Ectodermal cell (in vitro differentiated cells): ENCODE measurements around the gene ID3.
"Not testable (repeated sequence)": the region's sequence is repeated elsewhere in the genome, so short reads cannot be mapped to it uniquely, and the experiment has no call there.

Experiments used
- H3K27ac ChIP-seq: 2 replicates; pipeline ENCODE4 v1.7.0; 2013; ENCODE audit warnings: mild to moderate bottlenecking, low read depth, low read length; ENCODE audit not compliant: insufficient read depth, poor library complexity, severe bottlenecking
- H3K27me3 ChIP-seq: 2 replicates; pipeline ENCODE4 v1.7.0; 2013; ENCODE audit warnings: mild to moderate bottlenecking, low read length; ENCODE audit not compliant: insufficient read depth, control insufficient read depth, poor library complexity, severe bottlenecking
- H3K36me3 ChIP-seq: one replicate; pipeline ENCODE4 v1.7.0; 2013; ENCODE audit warnings: low read length; ENCODE audit not compliant: control insufficient read depth, insufficient read depth
- H3K4me1 ChIP-seq: one replicate; pipeline ENCODE4 v1.7.0; 2013; ENCODE audit warnings: low read length; ENCODE audit not compliant: control insufficient read depth, insufficient read depth
- H3K4me3 ChIP-seq: 2 replicates; pipeline ENCODE4 v1.7.0; 2013; ENCODE audit warnings: low read depth, low read length, control low read depth; ENCODE audit not compliant: insufficient read depth
- H3K9me3 ChIP-seq: 2 replicates; pipeline ENCODE4 v1.7.0; 2013; ENCODE audit warnings: mild to moderate bottlenecking, low read length, moderate library complexity; ENCODE audit not compliant: control insufficient read depth
- WGBS, 2 experiments: methylation state at CpG; one replicate each; pipeline ENCODE4 v1.1.7; 2013; ENCODE audit warnings: missing lambda C conversion rate in 2 of 2; 5-methylcytosine and 5-hydroxymethylcytosine counted together

Gene ID3

GRCh38 chr1:23551849-23552248, 7.5 kb downstream of the ID3 start:
- WGBS, 2 experiments = 77 to 80% methylated on average over 4 of the region's 4 CpGs
- Histone ChIP-seq H3K4me1 (peaks cover 36% of the 10 kb centered on the region), H3K9me3 (no peaks in the 10 kb centered on the region)

DNA sequence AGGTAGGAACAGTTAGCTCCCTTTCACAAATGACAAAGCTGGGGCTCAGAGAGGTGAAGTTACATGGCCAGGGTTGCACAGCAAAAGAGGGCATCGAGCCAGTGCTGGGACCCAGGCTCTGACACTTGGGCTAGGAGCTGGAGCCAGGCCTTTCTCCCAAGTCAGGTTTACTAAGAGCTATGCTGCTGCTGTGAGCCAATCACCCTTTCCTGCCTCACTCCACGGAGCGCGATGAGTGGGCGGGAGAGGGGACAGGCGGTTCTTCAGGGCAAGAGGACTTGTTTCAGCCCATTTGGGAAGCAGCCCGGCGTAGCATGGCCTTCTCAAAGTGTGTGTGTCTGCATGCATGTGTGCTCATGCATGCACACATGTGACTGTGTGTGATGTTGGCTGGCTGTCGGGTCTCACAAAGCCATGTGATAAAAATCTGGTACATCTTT, 10.6 kb downstream of the ID3 start:
- Histone ChIP-seq H3K27me3 (peaks cover 8% of the 10 kb centered on the region), H3K36me3 (no peaks in the 10 kb centered on the region), H3K4me1 (peaks cover 22% of the 10 kb centered on the region), H3K9me3 (no peaks in the 10 kb centered on the region), H3K27ac (no peak overlapping the region), H3K4me3 (no peak overlapping the region)
- WGBS, 2 experiments = 85% methylated on average over 9 of the region's 9 CpGs

More at GRCh38 chr1:23551849-23552248, 7.5 kb downstream of the ID3 start:
- Histone ChIP-seq H3K36me3 (no peaks in the 10 kb centered on the region), H3K27me3 (peaks cover 14% of the 10 kb centered on the region), H3K4me3 (no peak overlapping the region), H3K27ac (no peak overlapping the region)

DNA sequence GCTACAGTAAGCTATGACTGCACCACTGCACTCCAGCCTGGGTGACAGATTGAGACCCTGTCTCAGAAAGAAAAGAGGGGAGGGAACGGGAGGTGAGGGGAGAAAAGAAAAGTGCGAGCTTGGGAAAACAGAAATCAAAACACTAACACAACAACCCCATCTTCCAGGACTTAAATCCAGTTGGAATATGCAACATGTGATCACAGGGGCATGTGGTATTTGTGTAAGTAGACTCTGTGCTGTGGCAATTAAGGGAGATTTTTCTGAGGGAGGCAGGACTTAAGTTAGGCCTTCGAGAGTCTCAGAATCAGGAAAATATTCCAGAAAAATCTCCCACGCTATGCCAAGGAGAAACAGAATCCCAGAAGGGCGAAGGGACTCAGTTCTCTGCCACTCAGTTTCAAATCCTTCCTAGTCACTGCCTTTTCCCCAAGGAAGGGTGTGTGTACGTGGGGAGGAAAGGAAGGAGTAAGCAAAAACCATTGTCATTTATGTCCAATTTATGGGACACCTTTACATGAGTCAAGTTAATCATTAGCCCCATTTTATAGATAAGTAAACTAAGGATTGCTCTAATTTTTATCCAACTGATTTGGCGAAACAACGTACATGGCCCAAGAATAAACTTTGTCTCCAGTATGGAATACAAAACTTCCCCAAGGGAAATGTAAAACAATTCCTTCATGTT, 12.3 kb downstream of the ID3 start:
- Histone ChIP-seq H3K4me1 (peaks cover 18% of the 10 kb centered on the region), H3K27ac (no peak overlapping the region), H3K36me3 (no peaks in the 10 kb centered on the region), H3K9me3 (no peaks in the 10 kb centered on the region), H3K4me3 (no peak overlapping the region), H3K27me3 (no peaks in the 10 kb centered on the region)
- 92 to 97% methylated on average over 5 to 6 of the region's 8 CpGs for whole genome bisulfite sequencing, 2 experiments

- Histone ChIP-seq H3K9me3 (no peaks in the 10 kb centered on the region), H3K27ac (no peak overlapping the region), H3K4me3 (no peak overlapping the region), H3K36me3 (no peaks in the 10 kb centered on the region), H3K27me3 (no peaks in the 10 kb centered on the region), H3K4me1 (peaks cover 15% of the 10 kb centered on the region)
- whole genome bisulfite sequencing, 2 experiments = 91 to 95% methylated on average over 9 of the region's 9 CpGs
These were observed 13.4 kb downstream of the ID3 start for GRCh38 chr1:23545851-23546250.

DNA sequence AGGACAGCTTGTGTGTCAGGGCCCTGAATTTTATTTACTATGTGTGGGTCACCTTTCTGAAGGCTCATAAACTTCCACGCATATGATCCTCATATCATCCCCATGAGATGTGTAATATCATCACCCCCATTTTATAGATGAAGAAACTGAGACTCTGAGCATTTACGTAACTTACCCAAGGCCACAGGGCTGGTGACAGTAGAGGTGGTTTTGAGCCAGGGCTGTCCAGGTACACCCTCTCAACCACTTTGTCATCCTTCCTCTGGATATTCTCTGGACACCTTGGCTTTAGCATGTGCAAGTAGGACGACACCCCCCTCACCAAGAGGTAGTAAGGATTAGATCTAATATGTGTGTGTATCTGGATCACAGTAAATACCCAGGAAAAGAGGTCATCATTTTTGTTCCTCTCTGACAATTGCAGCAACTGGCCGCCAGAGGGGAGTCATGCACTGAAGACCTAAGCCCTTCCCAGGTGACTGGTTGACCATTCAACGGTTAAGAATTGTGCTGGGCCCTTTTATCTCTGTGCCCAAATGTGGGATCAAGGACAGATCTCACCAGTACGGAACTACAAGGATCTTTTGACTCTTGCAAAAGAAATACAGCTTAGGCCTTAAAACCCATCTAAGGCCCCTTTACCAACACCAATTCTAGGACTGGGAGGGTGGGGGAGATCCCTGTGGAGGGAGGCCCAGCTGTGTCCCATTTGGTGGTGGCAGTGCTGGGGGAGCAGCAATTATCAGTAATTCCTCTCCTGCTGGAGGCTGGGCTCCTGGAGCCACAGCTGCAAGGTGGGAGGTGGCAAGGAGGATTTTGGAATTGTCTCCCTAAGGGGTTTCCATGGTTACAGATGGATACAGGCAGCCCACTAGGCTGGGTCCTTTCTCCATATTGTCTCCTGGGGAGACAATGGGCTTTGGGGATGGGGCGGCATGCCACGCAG, 14.6 kb downstream of the ID3 start:
- no peaks in the 10 kb centered on the region for H3K36me3 ChIP-seq
- H3K9me3 ChIP-seq = no peaks in the 10 kb centered on the region
- peak overlapping the region; percentile 22 for H3K27ac ChIP-seq
- no peaks in the 10 kb centered on the region for H3K27me3 ChIP-seq
- peaks cover 10% of the 10 kb centered on the region for H3K4me1 ChIP-seq
- H3K4me3 ChIP-seq = no peak overlapping the region
- WGBS, 2 experiments = 28 to 39% methylated on average over 7 to 8 of the region's 8 CpGs

DNA sequence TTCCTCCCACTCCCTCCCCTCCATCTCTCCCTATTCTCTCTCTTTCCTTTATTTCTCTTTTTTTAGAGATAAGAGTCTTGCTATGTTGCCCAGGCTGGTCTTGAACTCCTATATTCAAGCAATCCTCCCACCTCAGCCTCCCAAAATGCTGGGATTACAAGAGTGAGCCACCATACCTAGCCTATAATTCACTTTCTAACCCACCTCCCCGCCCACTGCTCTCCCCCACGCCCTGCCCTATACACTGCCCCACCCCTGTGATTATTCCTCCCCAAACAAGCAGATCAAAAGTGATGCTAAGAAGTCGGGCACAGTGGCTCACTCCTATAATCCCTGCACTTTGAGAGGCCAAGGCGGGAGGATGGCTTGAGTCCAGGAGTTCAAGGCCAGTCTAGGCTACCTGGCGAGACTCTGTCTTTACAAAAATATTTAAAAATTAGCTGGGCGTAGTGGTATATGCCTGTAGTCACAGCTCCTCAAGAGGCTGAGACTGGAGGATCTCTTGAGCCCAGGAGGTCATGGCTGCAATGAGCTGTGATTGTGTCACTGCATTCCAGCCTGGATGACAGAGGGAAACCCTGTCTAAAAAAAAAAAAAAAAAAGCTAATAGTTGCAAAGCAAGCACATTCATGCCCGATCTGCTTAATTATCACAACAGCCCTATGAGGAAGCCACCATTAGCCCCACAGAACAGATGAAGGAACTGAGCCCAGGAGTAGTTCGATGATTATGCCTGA, 15.4 kb downstream of the ID3 start:
- WGBS, 2 experiments = 89 to 90% methylated on average over 8 of the region's 8 CpGs
- H3K4me3 ChIP-seq = no peak overlapping the region
- H3K27ac ChIP-seq = no peak overlapping the region
- no peaks in the 10 kb centered on the region for H3K9me3 ChIP-seq
- H3K27me3 ChIP-seq = no peaks in the 10 kb centered on the region
- H3K4me1 ChIP-seq = peaks cover 10% of the 10 kb centered on the region
- no peaks in the 10 kb centered on the region for H3K36me3 ChIP-seq

DNA sequence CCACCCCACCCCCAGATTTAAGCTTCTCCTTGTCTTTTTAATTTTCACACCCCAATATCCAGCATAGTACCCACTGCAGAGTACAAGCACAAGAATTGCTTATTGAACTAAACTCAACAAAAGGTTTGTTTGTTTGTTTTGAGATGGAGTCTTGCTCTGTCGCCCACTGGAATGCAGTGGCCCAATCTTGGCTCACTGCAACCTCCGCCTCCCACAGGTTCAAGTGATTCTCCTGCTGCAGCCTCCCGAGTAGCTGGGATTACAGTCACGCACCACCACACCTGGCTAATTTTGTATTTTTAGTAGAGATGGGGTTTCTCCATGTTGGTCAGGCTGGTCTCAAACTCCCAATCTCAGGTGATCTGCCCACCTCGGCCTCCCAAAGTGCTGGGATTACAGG, 16.4 kb downstream of the ID3 start:
- 87 to 92% methylated on average over 5 of the region's 5 CpGs for WGBS, 2 experiments
- H3K9me3 ChIP-seq, H3K4me1 ChIP-seq, H3K27me3 ChIP-seq, H3K27ac ChIP-seq, H3K4me3 ChIP-seq, H3K36me3 ChIP-seq: not testable (repeated sequence)

DNA sequence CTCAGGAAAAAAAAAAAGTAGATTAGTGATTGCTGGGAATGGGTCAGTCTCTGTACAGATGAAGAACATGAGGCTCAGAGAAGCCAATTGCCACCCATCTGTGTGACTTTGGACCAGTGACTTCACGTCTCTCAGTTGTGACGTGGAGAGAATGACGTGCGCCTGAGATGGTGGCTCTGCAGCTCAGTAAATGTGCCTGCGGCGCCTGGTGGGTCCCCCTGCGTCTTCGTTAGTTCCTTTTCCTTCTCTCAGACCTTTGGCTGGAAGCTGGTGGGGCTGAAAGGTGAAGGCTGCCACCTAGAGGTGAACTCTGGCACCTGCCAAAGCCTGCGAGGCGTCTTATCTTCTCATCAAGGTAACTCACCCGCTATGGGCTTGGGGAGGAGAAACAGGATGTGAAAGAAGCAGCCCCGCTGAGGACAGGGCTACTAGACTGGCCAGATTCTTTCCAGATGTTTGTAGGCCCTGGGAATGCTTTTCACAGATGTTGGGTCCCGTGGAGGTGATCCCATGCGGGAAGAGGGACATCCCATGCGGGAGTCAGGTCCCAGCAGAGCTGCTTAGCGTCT, 19.5 kb downstream of the ID3 start:
- no peaks in the 10 kb centered on the region for H3K27me3 ChIP-seq
- H3K27ac ChIP-seq = no peak overlapping the region
- WGBS, 2 experiments = 13 to 15% methylated on average over 16 of the region's 16 CpGs
- H3K4me3 ChIP-seq = no peak overlapping the region
- H3K4me1 ChIP-seq = peaks cover under 1% of the 10 kb centered on the region
- no peaks in the 10 kb centered on the region for H3K36me3 ChIP-seq
- H3K9me3 ChIP-seq = no peaks in the 10 kb centered on the region

DNA sequence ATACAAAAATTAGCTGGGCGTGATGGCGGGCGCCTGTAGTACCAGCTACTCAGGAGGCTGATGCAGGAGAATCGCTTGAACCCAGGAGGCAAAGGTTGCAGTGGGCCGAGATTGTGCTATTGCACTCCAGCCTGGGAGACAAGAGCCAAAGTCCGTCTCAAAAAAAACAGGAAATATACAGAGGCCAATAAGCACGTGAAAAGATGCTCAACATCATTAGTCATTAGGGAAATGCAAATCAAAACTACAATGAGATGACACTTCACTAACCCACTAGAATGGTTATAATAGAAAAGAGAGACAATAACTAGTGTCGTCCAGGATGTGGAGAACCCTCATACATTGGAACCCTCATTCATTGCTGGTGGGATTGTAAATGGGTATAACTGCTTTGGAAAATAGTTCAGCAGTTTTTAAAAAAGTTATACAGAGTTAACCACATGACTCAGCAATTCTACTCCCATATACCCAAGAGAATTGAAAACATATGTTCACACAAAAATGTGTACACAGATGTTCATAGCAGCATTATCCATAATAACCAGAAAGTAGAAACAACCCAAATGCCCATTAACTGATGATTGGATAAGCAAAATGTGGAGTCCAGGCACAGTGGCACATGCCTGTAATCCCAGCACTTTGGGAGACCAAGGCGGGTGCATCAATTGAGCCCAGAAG, 21.9 kb downstream of the ID3 start:
- 88 to 90% methylated on average over 9 of the region's 9 CpGs for WGBS, 2 experiments
- Histone ChIP-seq H3K9me3 (no peaks in the 10 kb centered on the region), H3K36me3 (no peaks in the 10 kb centered on the region), H3K4me1 (peaks cover under 1% of the 10 kb centered on the region), H3K27ac (no peak overlapping the region), H3K4me3 (no peak overlapping the region), H3K27me3 (peaks cover 10% of the 10 kb centered on the region)
